ENCODE measurements around the gene ZYG11A. TPM values are rescaled to one million over a fixed set of nuclear protein-coding genes. Genes with fewer than 3 reads are reported as not detected.

Gene ZYG11A
- total and polyA plus RNA-seq, 2 experiments from 2014 or later: 0.04 TPM; not detected in 1

DNA sequence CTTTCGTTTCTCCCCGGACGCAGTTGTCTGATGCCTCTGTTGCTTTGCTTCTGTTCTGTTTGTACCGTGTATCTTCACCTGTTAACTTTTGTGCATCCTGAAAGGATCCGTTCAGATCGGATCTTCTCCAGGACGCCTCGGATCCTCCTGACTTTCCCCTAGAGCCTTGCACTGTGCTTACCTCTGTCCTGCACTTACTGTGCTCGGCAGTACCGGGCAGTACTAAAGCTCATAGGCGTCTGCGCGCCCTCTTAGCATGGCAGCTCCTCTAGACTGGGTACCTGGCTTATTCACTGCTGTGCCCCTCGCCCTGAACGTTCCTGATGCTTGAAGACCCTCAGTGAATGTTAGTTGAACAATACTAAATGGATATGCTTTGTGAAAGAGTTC, 85.5 kb downstream of the ZYG11A start:
- no peaks in the 10 kb centered on the region for H4K20me1 ChIP-seq (ENCODE audit: insufficient read depth)
- no peaks in the 10 kb centered on the region for H3K9me3 ChIP-seq (ENCODE audit: low read depth)
- H3K79me2 ChIP-seq (ENCODE audit: insufficient read depth): peaks cover 37% of the 10 kb centered on the region
- H3K4me2 ChIP-seq (ENCODE audit: unreplicated experiment): peak overlapping the region; percentile 94
- H2AFZ ChIP-seq: peak overlapping the region; percentile 98
- H3K4me1 ChIP-seq (ENCODE audit: insufficient read depth): no peaks in the 10 kb centered on the region
- DNase-seq: no peak
- H3K4me3 ChIP-seq: peak overlapping the region; percentile 85
- H3K9me2 ChIP-seq (ENCODE audit: insufficient read depth): no peaks in the 10 kb centered on the region
- H3F3A ChIP-seq (ENCODE audit: insufficient read depth): no peaks in the 10 kb centered on the region
- H3K27ac ChIP-seq: peak overlapping the region; percentile 45; the same call in 1 of the 2 replicates
- WGBS, 2 experiments (ENCODE audit: low coverage in 1 of 2, low lambda C conversion rate in 2 of 2, missing lambda C conversion rate in 2 of 2): 22 to 24% methylated on average over 15 of the region's 15 CpGs
- H3K27me3 ChIP-seq (replicated peaks; ENCODE audit: insufficient read depth): no peaks in the 10 kb centered on the region
- no peaks in the 10 kb centered on the region for H3K36me3 ChIP-seq (ENCODE audit: low read depth)
- in situ Hi-C loops (cut with MboI): no loop called here
- no peak for TF ChIP-seq EZH2phosphoT487 (IDR thresholded peaks at IDR 0.05; ENCODE audit: insufficient read depth, low read depth)
- TF ChIP-seq EZH2 (IDR thresholded peaks at IDR 0.05; ENCODE audit: insufficient read depth, poor library complexity, severe bottlenecking): no peak
- H3K9ac ChIP-seq: peak overlapping the region; percentile 88

GRCh38 chr1:52929019-52929418, 86.5 kb downstream of the ZYG11A start:
- Histone ChIP-seq H2AFZ (no peak overlapping the region), H3K9me2 (ENCODE audit: insufficient read depth) (no peaks in the 10 kb centered on the region), H3K36me3 (ENCODE audit: low read depth) (no peaks in the 10 kb centered on the region), H3F3A (ENCODE audit: insufficient read depth) (no peaks in the 10 kb centered on the region), H3K4me3 (no peak overlapping the region), H3K4me2 (ENCODE audit: unreplicated experiment) (no peak overlapping the region), H3K9ac (no peak overlapping the region), H3K4me1 (ENCODE audit: insufficient read depth) (no peaks in the 10 kb centered on the region), H3K27me3 (replicated peaks; ENCODE audit: insufficient read depth) (no peaks in the 10 kb centered on the region), H3K9me3 (ENCODE audit: low read depth) (no peaks in the 10 kb centered on the region), H3K79me2 (ENCODE audit: insufficient read depth) (peaks cover 37% of the 10 kb centered on the region), H3K27ac (no peak overlapping the region), H4K20me1 (ENCODE audit: insufficient read depth) (no peaks in the 10 kb centered on the region)
- TF ChIP-seq EZH2 (IDR thresholded peaks at IDR 0.05; ENCODE audit: insufficient read depth, poor library complexity, severe bottlenecking) (no peak), EZH2phosphoT487 (IDR thresholded peaks at IDR 0.05; ENCODE audit: insufficient read depth, low read depth) (no peak)
- in situ Hi-C loops (cut with MboI): no loop called here
- DNase-seq: no peak
- 92% methylated on average over 4 of the region's 4 CpGs for WGBS, 2 experiments (ENCODE audit: low coverage in 1 of 2, low lambda C conversion rate in 2 of 2, missing lambda C conversion rate in 2 of 2)

GRCh38 chr1:52937433-52938182, 95.0 kb downstream of the ZYG11A start:
- no peaks in the 10 kb centered on the region for H4K20me1 ChIP-seq (ENCODE audit: insufficient read depth)
- WGBS, 2 experiments (ENCODE audit: low coverage in 1 of 2, low lambda C conversion rate in 2 of 2, missing lambda C conversion rate in 2 of 2): 72 to 78% methylated on average over 3 of the region's 3 CpGs
- H3K36me3 ChIP-seq (ENCODE audit: low read depth): no peaks in the 10 kb centered on the region
- DNase-seq: no peak
- no peak overlapping the region for H2AFZ ChIP-seq
- no peak overlapping the region for H3K27ac ChIP-seq
- H3K4me3 ChIP-seq: no peak overlapping the region
- H3K27me3 ChIP-seq (replicated peaks; ENCODE audit: insufficient read depth): no peaks in the 10 kb centered on the region
- H3K9me3 ChIP-seq (ENCODE audit: low read depth): no peaks in the 10 kb centered on the region
- H3K4me2 ChIP-seq (ENCODE audit: unreplicated experiment): no peak overlapping the region
- H3K9ac ChIP-seq: no peak overlapping the region
- H3K79me2 ChIP-seq (ENCODE audit: insufficient read depth): 0 out of 2 replicates have a peak, but pooled peaks cover 8% of the 10 kb centered on the region
- no peaks in the 10 kb centered on the region for H3K9me2 ChIP-seq (ENCODE audit: insufficient read depth)
- TF ChIP-seq EZH2 (IDR thresholded peaks at IDR 0.05; ENCODE audit: insufficient read depth, poor library complexity, severe bottlenecking) (no peak), EZH2phosphoT487 (IDR thresholded peaks at IDR 0.05; ENCODE audit: insufficient read depth, low read depth) (no peak)
- in situ Hi-C loops (cut with MboI): no loop called here
- H3K4me1 ChIP-seq (ENCODE audit: insufficient read depth): peaks cover 8% of the 10 kb centered on the region; the same call in 1 of the 2 replicates
- no peaks in the 10 kb centered on the region for H3F3A ChIP-seq (ENCODE audit: insufficient read depth)

GRCh38 chr1:52938183-52938451, 95.6 kb downstream of the ZYG11A start:
- Histone ChIP-seq H3K27ac (no peak overlapping the region), H3K4me3 (no peak overlapping the region), H3K79me2 (ENCODE audit: insufficient read depth) (0 out of 2 replicates have a peak, but pooled peaks cover 8% of the 10 kb centered on the region), H3K9me2 (ENCODE audit: insufficient read depth) (no peaks in the 10 kb centered on the region), H3K27me3 (replicated peaks; ENCODE audit: insufficient read depth) (no peaks in the 10 kb centered on the region), H3F3A (ENCODE audit: insufficient read depth) (no peaks in the 10 kb centered on the region), H3K9ac (no peak overlapping the region), H3K4me2 (ENCODE audit: unreplicated experiment) (no peak overlapping the region), H3K36me3 (ENCODE audit: low read depth) (no peaks in the 10 kb centered on the region), H2AFZ (no peak overlapping the region), H3K4me1 (ENCODE audit: insufficient read depth) (peaks cover 8% of the 10 kb centered on the region; the same call in 1 of the 2 replicates), H4K20me1 (ENCODE audit: insufficient read depth) (no peaks in the 10 kb centered on the region), H3K9me3 (ENCODE audit: low read depth) (no peaks in the 10 kb centered on the region)
- DNase-seq: no peak
- in situ Hi-C loops (cut with MboI): no loop called here
- WGBS, 2 experiments (ENCODE audit: low coverage in 1 of 2, low lambda C conversion rate in 2 of 2, missing lambda C conversion rate in 2 of 2): 97% methylated on average over 1 of the region's 1 CpG
- TF ChIP-seq EZH2 (IDR thresholded peaks at IDR 0.05; ENCODE audit: insufficient read depth, poor library complexity, severe bottlenecking): no peak
- TF ChIP-seq EZH2phosphoT487 (IDR thresholded peaks at IDR 0.05; ENCODE audit: insufficient read depth, low read depth): no peak

Measured in GM23248 (cell line).